Activated CD4-positive, CD25-positive, alpha-beta regulatory T cell treated with anti-CD3 and anti-CD28 coated beads, Interleukin-2, amount 50 U/mL, for 72 hours (primary cell): Measurements from ENCODE around the gene GALNT14.

Source experiments
- DNase-seq: peaks from one replicate; pipeline ENCODE4 v3.0.0; 2021

GALNT14 gene

DNA sequence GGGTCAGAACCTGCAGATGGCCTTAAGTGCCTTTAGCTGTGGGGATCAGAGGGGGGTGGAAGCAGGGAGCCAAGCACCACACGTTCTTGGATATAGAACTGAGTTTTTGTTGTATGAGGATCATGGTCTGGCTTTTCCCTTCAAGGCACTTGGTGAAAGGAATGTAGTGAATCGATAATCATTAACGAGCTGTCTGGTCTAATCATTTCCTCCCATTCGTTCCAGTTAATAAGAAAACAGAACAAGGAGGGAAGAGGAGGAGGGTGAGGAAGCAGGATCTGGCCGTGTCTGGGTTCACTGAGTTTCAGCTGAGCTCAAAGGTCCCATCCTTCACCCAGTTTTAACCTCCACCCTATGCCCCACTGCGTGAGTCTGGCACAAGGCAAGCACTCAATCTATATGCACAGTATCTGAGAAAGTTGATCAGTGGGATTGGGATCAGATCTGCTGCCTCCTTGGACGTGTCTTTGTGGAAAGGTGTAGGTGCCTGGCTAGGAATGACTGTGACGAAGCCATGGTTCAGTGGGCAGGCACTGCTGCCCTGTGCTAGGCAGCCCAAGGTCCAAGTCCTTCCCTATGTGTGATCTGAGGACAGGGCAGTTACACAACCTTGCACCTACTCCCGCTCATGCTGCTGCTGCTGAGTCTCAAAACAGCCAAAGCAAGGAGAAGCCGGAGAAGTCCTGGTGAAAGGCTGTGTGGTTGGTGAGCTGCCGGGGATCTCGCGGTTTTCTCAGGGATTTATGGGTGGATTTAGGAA lies 54.8 kb downstream of the GALNT14 start:
- DNase-seq, result no peak

DNA sequence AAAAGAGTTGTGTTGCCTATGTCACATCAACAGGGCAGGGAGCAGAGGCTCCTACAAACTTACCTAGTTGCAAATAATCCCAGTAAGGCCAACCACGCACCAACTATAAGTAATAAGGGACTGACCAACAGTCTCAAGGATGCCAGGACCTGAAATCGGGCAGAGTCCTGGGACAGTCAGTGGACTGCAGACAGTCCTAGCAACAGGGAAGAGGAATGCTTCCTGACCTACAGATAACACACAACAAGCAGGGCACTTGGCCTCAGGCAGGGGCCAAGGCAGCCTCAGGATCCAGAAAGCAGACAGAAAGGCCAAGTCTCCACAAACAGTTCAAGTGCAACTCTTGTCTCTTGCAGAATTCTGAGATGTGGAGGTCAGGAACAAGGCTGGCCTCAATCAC lies 56.2 kb downstream of the GALNT14 start:
- DNase-seq, result no peak

DNA sequence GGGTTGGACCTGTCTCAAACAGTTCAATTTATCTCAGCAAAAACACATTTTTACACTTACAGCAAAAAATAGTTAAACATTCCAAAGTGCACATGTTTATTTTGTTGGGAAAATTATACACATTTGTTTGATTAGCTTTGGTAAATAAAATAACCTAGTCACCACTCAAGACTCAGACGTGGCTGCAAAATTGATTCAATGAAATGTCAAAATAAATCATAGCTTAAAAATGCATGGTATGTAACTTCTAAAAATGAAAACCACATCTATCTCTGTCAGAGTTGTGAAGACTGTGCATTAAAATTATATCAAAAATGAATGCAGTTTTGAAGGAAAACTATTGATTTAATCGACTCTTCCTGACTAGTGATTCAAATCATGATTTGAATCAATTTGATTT lies 56.7 kb downstream of the GALNT14 start:
- no peak for DNase-seq

DNA sequence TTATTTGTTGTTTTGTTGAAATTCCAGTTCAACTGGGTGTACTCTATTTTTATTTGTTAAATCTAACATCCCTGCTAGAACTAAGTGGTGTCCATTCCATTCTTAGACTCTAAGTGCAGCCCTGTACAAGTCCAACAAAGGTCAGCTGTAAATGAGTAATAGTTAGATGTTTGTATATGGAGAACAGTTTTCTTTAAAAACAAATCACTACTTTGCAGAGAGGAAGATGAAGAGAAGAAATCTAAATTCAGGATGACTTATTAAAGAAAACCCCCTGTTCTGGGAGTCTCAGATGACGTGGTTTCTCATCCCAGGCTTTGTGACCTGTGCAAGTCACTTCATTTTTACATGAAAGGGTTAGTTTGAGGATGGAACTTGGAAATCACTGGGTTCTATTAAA lies 57.9 kb downstream of the GALNT14 start:
- DNase-seq, result no peak

DNA sequence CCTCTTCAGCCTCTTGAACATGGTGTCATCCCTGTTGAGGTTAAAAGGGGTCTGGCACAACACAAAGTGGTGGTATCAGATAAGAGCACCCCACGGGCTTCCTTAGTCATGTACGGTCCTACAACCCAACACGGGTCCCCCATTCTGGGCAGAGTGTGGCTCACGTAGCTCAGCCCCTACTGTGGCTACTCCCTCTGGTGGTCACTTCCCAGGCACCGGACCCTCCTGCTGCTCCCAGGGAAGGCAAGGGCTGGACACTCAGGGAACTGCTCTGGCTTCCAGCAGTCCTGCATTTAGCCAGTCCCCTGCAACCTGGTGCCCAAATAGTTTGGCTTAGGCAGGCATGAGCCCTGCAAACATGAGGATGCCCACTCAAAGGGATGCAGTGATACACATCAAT lies 58.6 kb downstream of the GALNT14 start:
- DNase-seq, result no peak

DNA sequence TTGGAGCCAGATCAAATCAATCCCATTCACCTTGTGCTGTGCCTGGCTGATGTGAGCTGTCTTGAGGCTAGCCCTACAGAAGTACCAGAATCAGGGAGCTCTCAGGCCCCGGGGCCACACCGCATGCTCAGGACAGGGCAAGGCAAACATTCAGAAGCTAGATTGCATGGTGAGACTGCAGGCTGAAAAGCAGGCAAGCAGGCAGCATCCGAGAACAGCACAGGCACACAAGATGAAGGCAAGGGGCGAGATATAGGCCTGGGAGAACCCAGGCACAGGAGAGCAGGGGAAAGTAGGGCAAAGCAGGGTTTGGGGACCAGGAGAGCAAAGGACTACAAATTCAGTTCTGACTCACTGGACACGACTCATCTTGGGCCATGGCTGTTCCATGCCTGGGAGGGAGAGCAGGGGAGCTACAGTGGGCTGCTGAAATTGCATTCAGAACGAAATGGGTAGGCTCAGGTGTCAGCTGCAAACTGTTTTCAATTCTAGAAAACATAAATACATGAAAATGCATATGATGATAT lies 59.6 kb downstream of the GALNT14 start:
- DNase-seq, result no peak

DNA sequence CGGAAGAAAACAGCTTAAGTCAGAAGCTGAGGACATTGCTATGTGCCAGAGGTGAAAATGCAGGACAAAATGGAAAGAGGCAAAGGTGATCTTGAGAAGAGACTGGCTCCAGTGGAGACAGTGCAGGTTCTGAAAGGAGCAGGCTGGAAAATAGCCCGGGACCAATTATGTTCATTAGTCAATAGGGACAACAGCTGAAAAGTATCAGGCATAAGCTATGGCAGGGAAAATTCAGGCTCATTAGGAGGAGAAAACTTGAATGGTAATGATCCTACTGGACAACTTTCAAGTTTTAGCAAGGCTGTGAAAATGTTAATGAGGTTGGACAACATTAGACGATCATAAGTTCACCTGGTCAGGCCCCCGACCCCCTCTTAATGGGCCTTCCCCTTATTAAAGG lies 60.2 kb downstream of the GALNT14 start:
- no peak for DNase-seq

DNA sequence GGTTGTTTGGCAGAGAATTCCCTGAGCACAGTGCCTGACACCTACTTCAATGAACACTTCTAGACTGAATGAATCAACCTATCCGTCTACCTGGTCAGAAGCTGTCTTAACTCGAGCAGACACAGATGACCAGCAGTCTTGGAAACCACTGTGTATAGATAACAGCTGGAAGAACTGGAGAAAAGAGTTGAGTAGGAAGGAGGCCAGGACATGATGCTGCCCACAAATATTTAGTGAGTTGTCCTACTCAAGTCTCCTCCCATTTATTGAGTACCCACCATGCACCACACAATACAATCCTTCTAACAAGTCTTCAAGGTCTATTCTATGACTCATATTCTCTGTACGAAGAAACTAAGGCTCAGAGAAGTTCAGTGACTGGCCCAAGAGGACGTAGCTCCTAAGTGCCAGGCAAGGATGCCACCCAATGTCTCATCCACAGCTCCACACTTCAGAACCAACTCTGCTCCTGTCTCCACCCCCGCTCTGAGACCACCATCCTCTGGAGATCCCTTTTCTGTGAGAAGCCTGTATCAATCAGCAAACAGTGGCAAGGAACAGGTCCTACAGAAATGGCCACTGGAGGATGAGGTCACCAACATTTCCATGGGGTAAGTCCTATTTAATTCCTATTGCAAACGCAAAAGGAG lies 62.2 kb downstream of the GALNT14 start:
- DNase-seq, result no peak

DNA sequence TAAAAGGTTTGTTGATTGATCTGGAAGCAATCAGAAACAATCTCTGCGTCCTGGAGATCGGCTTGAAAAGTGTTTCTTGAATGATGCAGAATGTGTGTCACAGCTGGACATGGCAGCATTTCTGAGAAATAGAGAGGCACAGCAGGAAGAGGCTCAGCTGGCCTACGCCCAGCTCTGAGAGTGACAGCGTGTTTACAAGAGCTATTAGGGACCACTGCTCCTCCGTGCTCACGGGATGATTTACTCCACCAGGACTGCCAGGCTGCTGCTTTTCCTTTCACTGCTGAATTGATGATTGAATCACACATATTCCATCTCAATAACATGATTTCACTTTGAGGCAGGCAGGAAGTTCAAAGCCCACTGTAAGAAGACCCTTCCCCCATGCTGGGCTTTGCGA lies 62.8 kb downstream of the GALNT14 start:
- no peak for DNase-seq

DNA sequence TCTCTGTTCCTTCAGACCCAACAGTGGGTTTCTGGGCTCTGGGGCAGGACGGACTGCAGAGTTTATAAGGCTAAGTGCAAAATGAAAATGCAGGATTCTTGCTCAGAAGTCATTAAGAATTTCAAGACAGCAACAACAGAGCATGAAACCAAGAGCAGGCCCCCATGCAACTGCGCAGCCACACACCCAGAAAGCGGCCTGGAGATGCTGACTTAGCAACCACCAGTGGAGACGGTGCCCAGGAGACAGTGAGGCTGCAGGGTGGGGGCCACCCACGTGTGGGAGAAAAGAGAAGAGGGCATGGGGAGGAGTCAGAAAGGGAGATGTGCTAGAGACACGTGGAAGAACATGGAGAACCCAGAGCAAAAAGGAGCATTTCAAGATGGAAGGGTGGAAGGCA lies 66.5 kb downstream of the GALNT14 start:
- no peak for DNase-seq

DNA sequence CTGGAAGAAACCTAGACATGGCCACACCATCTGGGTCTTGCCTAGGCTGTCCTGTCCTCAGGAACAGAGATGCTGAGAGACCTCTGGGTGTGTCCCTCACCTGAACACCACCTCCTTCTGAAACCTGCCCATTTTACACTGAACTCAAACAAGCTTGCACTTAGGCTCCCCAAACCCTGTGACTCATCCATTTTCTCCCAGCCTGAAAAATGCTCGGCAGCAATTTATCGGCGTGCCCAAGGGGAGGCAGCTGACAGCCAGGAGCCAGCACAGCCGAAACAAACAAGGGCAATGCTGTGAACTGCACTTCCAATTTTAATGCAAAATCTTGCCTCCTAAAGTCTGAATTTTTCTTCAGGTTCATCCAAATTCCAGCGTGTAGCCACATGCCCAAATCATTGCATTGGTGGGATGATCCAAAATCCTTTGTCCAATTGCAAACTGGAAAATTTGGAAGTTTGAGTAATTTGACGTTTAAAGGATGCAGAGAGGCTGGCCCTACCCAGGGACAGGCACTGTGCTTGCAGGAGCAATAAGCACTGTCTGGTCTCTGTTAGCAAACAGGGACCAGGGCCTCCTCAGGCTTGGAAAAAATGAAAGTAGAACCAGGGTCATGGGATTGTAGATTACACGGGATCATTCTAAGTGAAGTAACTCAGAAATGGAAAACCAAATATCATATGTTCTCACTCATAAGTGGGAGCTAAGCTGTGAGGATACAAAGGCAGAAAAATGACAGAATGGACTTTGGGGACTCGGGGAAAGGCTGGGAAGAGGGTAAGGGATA lies 67.7 kb downstream of the GALNT14 start:
- no peak for DNase-seq

DNA sequence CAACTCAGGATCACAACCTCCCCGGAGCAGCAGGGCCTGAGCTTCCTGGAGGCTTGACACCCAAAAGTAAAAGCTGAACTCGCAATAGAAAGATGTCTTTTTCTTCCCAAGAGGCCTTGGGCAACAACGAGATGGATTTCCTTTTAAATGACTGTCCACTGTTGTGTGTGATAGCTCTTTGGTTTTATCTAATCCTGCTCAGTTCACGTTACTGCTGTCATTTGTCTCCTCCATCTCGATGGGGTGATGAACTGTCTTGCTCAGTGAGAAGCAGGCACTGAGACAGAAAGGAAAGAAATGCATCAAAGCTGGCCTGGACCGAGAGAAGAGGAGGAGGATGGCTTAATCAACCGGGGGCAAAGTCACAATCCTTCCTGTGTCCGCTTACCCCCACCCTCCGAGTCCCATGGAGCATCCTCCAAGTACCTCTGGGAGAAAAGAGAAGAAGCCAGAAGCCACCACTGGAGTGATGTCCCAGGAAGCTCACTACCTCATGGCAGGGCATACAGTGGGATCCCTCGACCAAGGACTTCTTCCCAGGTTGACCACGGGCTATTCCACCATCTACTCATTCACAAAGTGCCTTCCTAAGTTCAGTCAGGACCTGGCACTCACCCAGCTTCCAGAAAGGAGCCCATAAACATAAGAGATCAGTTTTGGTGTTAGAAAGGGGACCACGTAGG lies 68.5 kb downstream of the GALNT14 start:
- no peak for DNase-seq

DNA sequence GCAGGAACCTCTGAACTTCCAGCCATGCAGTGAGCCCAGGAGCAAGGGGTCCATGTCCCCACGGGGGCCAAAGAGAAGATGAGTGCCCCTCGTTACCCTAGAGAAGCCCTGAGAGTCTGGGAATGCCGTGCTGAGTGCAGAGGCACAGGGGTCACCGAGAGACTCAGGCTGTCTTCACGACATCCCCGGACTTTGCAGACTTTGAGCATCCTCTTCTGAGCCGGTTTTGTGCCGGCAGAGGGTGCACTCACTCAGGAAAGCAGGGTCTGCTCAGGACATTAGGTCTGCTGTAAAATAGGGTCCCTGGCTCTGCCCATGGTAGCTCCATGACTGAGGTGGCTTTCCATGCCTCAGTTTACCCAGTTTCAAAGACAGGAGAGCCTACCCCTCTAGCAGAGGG lies 71.0 kb downstream of the GALNT14 start:
- DNase-seq, result no peak

DNA sequence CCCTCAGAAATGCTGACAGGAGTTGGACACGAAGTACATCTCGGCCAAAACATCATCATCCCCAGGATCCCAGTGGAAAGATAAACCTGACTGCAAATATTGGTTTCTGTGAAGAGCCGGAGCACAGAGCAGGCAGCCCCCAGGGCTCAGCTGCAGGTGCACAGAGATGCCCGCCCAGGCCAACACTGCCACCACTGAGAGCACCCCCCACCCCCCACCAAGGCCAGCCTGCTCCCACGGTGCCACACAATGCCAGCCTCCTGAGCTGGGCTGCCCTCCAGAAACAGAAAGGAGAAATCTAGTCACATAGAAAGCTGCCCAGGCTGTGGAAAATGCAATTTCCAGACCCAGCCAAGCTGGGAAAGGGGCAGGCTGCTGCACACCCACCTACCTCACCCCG lies 71.7 kb downstream of the GALNT14 start:
- DNase-seq, result no peak

DNA sequence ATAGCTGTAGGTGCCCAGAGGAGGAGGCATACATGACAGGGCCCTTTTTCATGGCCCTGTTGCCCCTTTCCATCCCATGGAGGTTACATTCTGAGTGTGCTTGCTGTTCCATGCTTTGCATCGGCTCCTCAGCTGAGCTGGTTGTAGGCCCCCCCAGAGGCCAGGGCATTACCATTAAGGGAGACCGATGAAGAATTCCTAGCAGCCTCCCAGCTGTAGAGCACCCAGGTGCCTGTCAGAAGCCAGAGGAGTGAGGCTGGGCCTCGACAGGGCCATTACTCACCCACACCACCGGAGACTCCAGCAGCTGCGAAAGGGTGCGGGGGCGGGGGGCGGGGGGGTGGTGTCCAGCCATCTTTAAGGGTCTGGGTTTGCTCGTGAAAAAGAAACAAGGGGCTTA lies 72.2 kb downstream of the GALNT14 start:
- no peak for DNase-seq

DNA sequence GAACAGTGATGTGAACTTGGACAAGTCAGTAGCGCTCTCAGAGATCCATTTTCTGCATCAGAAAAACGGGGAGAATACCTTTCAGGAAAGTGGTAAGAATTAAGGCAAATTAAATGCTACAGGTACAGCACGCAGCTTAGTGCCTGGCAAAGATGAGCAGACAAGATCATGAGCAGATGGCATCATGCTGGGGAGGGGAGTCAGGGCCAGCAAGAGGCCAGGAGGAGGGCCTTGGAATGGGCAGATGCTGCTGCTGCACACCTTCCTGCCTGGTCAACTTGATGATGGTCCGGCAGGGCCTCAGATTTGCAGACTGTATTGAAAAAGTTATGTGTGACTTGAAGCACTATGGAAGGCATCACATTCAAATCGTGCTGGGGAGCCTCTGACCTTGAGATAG lies 72.9 kb downstream of the GALNT14 start:
- DNase-seq, result no peak

DNA sequence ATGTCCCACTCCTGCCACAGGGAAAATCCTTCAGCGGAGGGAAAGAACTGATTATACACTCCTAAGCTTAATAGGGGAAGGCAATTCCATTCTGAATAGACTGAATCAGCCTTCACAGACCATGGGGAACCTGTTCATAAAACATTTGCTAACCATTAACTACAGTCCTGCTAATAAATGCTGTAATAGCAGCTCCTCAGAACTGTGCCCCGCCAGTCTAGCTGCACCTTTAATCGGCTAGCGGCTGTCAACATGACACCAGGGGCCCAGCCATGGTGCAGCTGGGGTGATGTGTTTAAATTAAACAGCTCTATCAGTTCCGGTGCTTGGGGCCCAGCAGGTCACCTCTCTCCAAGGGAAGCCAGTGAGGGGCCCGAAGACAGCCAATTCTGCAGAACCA lies 77.8 kb downstream of the GALNT14 start:
- no peak for DNase-seq

DNA sequence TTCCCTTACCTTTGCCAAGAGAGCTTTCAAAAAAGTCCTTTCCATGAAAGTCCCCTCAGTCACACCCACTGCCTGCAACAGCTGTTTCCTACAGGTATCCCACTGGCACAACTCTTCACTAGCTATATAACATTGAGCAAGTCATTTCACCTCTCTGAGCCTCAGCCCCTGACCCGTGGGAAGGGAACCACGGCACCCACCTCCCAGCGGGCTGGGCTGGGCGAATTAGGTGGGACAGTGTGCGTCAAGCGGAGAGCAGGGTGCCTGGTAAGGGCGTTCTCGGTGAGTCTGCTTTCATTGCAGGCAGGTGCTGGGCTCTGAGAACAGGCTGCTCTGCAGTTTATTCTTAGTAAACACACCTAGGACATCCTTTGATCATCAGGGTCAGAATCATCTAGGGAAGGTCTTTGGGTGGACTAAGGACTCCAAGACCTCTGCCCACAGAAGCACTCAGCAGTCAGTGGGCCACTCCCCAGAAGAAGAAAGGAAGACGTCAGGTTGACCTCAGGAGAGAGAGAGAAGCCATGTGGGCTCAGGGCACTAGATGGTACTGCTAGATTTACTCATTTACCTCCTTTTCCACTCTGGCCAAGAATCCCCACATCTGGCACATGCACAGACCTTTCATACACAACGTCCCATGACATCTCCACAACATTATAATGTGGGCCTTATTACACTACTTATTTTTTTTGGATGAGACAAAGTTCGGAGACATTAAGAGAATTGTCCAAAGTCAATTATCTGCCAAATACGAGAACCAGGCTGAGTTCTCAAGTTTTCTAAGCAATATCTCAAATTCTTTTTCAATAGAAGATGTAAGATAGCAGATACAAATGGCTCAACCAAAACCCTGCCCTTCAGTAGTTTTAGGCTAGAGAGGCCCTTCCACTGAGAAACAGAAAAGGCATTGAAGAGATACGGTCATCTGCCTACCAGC lies 79.9 kb downstream of the GALNT14 start:
- DNase-seq, result no peak

DNA sequence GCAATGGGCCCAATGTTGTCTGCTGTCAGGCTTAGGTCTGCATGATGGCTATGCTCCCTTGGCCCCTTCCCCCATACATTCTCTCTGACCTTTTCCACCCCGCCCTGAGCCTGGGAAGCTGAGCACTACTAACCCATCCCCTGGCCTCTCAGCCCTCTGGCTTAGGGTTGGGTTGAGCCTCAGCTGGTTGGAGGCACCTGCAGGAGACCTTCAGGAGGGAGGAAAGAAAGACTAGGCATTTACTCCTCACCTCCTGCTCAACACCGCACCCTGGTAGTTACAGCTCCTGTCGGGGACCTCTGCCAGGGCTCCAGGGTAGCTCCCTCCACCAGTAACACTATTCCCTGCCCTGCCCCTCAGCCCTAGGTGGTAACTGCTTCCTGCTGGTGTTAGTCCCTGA lies 80.5 kb downstream of the GALNT14 start:
- DNase-seq, result no peak

DNA sequence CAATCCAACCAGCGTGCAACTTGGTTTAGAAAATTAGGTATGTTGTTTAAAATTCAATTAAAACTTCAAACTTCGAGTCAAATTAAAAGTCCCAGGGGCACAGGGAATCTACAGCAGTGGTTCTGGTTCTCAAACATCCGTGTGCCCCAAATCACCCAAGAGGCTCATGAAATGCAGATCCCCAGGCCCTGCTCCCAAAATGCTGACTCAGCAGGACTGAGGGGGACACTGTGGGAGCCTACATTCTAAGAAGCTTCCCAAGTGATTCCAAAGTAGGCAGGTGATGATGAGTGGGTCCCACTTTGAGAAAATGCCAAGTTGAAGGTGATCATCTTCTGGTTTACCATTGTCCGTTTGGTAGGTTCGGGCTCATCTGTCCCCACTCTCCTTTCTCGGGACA lies 82.3 kb downstream of the GALNT14 start:
- no peak for DNase-seq

DNA sequence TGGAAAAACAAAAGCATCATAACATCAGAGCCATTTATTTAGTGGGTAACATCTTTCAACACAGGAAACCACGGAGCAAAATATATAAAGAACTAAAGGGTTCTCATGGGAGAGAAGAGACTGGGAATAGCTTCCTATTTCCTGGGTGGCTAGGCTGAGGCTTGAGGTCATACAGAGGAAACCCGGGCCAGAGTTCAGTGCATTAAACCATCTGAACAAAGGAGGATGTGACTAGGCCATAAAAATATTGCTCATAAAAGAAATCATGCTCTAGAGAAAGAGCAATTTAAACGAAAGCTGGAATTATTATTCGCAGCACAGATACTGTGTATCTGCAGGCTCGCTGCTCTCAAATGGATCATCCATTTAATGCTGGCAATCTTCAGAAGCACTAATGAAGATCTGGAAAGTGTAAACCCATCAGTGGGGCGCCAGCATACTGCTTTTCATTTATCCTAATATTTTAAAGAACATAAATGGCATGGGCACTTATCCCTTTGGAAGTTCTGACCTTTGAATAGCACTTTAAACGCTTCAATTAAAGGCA lies 83.3 kb downstream of the GALNT14 start:
- DNase-seq, result no peak
